HG02571 (cell line): ENCODE measurements around the gene GNB1.

ENCODE experiments used
- ATAC-seq: cut with Tn5 transposase; IDR thresholded peaks from one replicate; pipeline ENCODE4 v1.9.1; 2021; ENCODE audit warnings: mild to moderate bottlenecking, moderate library complexity; ENCODE audit not compliant: unreplicated experiment

The GNB1 gene

DNA sequence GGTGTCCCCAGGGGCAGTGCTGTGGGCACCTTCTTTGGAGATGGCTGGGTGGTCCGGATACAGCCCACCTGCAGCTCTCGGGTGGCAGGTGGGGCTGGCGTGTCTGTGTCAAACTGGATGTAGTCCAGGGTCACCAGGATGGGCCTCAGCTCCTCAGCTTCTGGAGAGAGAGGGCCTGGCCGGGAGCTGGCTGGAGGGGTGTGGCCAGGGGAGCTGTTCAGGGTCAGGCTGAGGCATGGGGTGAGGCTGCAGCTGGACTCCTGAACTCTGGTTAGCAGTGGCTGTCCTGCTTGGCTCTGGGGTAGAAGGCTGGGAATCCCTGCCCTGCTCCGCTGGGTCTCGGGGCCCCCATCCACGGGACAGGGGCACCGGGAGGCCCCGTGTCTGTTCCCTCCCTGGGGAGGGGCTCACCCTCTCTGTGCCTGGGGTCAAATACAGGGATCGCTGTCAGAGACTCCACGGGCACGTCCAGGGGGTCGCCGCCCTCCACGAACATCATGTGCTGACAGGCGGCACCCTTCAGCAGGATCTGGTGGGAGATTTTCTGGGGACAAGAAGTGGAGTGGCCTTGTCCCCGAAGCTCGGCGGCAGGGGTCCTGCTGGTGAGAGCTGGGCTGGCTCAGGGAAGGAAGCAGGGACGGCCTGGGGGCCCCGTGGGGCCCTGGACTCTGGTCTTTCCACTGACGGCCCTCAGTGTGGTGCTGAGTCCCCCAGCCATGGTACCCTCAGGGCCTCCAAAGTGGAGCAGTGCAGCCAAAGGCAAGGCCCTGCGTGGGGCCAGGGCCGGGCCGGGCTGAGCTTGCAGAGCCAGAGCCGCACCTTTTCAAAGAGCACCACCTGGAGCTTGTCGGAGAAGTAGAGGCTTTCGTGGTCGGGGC, 32.3 kb upstream of the GNB1 start:
- ATAC-seq, result no peak

DNA sequence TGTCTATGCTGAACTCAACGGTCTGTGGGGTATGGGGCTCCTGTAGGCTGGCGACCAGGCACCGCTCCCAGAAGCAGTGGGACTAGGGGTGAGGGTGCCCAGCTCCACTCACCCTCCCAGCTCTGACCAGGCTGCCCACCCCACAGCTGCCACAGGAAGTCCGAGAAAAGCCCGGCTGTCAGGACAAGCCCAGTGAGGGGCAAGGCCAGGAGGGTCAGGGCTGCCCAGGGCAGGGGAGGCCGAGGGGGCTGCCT, 31.7 kb upstream of the GNB1 start:
- no peak for ATAC-seq

DNA sequence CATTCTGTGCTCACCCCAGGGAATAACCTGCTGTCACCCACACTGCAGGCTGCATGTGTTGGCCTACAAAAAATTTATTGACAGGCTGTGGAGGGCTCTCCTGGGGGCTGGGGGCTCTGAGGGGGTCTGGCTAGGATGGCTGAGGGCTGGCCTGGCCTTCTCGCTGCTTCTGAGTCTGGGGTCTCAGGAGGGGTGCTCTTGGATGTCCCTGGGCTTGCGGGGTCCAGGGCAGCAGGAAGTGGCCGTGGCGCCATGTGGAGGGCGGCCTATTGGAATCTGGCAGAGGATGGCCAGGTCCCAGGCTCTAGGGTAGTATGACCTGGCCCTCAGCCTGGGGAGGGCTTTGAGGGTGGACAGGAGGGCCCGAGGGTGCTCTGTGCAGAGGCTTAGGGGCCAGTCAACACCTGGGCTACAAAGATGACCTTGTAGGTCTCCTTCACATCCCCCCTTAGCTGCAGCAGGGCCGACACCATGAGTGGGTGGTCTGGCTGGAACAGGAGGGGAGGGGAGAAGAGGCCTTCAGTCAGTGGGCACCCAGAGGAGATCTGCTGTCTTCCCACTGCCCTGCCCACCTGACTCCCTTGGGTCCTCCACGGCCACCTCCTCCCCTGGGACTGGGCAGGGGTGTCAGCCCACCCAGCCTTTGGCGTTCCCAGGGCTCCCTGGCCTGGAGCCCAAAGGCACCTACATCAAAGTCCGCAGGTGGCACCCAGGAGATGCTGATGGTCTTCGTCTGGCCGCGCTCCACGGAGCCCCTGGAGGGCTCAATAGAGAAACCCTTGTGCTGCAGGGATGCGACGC, 31.2 kb upstream of the GNB1 start:
- no peak for ATAC-seq

DNA sequence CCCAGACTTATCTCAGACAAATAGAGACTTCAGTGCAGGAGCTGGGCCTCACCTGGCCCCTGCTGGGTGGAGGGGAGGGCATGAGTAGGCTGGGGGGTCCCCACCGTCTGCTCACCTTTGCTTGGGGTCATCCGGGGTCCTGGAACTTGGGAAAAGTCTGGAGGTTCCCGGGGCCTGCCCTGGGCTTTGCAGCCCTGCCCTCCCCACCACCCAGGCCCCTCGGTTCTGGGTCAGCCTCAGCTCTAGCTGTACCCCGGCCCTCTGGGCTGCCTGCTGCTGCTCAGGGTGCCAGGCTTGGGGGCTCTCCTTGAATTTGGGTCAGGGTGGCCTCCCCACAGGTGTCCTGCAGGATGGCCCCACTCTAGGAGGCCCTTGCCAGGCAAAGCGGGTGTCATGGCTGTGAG, 30.6 kb upstream of the GNB1 start:
- no peak for ATAC-seq

DNA sequence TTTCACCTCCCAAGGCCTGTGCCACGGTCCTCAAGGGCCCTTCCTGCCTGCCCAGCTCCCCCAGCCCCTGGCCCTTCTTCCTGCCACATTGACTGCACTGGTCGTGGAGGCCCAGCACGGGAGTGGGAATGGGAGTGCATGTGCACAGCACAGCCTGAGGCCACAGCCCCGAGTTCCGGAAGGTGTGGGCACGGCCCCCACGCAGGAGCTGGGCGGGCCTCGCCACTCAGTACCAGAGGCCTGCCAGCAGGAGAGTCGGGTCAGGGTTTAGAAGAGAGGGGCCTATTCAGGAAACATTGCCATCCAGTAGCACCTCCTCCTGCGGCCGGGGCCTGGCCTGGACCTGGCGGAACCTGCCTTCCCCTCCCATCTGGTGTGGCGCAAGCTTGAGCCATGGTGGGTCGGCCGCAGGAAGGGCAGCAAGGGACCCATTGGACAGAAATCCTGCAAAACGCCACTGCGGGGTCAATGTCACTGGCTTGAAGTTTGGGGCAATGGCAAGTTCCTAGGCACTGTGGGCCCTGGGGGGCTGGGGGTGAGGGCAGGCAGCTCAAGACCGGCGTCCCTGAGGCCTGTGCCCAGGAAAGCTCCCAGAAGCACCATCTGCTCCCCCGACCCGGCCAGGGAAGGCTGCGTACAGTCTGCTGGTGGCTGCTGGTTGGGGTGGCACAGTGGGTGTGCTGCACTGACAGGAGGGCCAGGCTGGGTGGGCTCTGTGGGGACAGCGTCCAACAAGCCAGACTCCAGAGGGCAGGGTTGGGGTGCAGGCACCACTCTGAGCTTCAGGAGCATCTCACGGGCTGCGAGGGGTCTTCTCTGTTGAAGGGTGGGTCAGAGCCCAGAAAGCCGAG, 29.9 kb upstream of the GNB1 start:
- ATAC-seq, result no peak

DNA sequence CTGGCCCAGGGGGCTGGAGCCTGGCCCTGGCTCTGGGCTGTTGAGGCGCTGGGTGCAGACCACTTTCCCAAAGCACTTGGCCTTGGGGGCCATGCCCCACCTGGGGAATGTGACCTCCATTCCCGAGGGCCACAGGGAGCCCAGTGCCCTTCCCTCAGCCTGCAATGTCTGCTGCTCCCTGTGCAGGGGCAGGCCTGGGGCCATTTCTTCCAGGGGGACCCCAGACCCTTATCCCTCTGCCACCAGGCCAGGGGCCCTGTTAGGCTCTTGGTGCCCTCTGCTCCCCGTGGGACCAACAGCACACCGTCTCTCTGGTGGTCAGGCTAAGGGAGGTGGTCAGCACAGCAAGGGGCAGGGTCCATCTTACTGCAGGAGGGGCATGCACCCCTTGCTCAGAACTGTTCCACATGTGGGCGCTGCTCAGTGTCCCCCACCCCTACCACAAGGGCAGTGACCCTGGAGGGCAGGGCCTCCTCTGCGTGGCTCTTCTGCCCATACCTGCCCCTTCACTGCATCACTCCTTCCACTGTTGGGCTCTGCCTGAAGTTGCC, 29.2 kb upstream of the GNB1 start:
- no peak for ATAC-seq

DNA sequence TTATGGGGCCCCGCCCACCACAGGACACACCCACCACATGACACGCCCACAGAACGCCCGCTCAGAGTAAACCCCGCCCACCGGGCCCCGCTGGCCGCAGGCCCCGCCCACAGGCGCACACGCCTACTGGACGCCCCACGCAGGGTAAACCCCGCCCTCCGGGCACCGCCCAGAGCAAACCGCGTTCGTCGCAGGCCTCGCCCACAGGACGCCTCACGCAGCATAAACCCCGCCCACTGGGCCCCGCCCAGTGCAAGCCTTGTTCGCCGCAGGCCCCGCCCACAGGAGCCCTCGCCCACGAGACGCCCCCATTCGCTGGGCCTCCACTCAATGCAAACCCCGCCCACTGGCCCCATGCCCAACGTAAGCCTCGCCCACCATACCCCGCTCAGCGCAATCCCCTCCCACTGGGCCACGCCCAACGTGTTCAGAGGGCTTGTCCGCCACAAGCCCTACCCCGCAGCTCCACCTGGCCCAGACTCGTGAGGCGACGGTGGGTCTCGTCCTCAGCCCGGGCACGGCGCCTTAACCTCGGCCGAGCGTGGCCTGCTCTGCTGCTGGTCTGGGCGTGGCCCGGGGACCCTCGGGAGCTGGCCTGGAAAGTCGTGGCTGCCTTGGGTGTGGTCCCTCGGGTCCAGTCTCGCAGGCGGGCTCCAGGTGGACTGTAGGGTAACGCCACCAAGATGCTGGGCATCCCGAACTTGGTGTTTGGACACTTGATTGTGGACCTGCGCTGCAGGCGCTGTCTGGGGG, 28.6 kb upstream of the GNB1 start:
- peak; percentile 63 for ATAC-seq

DNA sequence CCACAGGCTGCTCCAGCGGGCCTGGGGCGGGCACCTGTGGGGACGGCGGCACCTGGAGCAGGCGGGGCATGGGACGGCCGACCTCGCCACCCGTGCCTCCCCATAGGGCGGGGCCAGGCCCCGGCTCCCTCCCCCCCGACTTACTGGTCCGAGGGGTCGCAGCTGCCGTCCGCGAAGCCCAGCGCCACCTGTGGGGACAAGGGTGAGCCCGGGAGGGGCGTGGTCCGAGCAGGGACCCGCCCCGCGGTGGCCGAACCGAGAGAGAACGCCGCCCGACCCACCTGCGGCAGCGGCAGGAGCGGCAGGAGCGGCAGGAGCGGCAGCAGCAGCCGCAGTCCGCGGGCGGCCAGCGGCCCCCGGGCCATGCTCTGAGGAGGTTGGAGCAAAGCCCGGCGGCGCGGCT, 28.0 kb upstream of the GNB1 start, which contains the start of gene TMEM52:
TMEM52 (minus strand) TSS at position 379 of the 403 bp plus-strand sequence; CDS start at position 365, 14 bp downstream.
- peak; percentile 13 for ATAC-seq

DNA sequence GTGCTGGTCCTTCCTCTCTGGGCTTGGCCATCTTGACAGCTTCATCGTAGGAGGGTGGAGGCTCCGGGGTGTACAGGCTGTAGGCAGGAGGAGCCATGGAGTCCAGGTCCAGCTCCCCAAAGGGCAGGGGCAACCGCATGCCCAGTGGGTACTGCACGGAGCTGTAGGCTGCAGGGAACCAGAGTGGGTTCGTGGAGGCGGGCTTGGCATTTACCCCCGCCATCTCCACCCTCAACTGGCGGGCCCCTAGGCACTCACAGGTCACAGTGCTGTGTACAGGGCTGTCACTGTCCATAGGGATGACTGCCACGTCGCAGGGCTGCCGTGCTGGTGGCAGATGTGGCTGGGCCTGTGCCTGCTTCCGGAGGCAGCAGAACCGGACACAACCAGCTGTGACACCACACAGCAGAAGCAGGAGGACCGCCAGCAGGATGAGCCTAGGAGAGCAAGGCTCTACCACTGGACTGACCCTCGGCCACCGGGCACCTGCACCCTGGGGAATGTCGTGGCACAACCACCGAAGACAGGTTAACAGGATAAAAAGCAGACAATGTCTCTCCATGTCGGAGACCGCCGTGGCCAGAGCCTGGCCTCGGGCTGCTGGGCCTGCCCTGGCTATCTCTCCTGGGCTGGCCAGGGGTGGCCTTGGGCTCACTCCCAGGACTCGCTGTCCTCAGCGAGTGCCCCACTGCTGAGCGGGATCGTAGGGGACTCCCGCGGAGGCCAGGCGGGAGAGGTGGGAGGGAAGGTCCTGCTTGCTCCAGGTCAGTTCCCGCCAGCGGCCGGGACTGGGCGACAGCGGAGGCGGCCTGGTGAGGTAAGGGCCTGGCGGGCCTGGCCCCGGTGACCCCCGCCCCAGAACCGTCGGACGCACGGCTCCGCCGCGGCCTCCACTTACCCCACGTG, 27.4 kb upstream of the GNB1 start:
- ATAC-seq, result no peak

DNA sequence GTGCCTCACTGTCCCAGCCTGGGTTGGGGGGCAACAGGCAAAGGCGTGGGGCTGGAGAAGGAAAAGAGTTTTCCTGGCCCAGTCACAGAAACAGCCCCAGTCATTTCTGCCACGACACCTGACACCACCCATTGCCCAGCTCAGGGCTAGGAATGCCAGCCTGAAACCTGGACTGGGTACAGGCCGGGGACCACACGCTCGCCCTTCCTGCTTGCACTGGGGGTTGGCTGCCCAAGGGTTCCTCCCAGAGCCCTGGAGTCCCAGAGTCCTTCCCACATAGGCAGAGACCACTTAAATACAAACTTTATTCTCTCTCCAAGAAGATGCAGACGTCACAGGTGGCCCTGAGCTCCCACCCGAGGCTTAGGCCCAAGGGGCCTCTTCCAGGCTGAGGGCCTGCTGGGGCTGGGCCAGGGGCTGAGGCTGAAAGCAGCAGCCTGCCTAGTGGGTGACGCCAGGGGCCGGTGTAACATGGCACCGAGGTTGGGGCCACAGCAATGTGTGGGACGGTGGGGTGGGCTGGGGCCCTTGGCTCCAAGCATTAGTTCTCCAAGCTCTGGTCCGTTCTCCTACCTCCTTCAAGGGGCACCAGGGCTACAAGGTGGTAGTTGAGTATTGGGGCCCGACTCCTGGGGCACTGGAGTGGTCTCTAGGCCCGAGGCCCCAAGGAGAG, 26.6 kb upstream of the GNB1 start:
- no peak for ATAC-seq

DNA sequence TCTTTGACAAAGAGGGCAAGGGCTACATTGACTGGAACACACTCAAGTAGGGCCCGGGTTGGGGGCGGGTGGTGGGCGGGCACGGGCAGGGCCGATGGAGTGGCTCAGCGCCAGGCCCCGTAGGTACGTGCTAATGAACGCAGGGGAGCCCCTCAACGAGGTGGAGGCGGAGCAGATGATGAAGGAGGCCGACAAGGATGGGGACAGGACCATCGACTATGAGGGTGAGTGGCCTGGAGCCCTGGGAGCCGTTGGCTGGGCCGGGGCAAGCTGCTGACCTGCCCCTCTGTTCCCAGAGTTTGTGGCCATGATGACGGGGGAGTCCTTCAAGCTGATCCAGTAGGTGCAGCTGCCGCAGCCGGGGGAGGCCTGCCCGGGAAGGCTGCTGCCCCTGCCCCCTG, 26.0 kb upstream of the GNB1 start:
- no peak for ATAC-seq

DNA sequence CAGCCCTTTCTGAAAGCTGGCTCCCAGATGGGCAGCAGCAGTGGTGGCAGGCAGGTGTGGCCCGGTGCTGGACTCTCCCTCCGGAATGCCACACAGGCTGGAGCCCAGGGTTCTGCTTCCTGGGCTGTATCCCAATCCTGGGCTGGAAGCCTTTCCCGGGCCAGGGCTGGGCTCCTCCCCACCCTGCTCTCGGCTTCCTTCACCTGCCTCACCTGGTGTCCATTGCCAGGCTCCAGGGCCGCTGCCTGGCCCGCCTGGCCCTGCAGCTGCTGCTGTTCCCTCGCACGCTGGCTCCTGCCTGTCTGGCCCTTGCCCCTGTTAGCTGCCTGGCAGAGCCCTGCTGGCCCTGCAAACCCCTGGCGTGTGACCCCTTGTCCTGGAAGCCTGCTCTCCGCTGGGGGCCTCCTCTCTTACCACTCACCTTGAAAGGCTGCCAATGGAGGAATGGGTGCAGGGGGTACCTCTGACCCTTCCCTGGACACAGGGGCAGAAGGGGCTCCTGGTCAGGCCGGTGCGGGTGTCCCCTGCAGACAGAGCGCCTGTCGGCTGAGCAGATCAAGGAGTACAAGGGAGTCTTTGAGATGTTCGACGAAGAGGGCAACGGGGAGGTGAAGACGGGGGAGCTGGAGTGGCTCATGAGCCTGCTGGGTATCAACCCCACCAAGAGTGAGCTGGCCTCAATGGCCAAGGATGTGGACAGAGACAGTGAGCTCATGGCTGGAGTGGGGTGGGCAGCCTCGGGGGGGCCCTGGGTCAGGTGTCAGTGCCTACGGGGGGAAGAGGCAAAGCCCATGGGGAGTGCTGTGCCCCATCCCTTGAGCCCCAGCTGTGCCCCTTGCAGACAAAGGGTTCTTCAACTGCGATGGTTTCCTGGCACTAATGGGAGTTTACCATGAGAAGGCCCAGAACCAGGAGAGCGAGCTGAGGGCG, 25.3 kb upstream of the GNB1 start:
- ATAC-seq, result no peak

DNA sequence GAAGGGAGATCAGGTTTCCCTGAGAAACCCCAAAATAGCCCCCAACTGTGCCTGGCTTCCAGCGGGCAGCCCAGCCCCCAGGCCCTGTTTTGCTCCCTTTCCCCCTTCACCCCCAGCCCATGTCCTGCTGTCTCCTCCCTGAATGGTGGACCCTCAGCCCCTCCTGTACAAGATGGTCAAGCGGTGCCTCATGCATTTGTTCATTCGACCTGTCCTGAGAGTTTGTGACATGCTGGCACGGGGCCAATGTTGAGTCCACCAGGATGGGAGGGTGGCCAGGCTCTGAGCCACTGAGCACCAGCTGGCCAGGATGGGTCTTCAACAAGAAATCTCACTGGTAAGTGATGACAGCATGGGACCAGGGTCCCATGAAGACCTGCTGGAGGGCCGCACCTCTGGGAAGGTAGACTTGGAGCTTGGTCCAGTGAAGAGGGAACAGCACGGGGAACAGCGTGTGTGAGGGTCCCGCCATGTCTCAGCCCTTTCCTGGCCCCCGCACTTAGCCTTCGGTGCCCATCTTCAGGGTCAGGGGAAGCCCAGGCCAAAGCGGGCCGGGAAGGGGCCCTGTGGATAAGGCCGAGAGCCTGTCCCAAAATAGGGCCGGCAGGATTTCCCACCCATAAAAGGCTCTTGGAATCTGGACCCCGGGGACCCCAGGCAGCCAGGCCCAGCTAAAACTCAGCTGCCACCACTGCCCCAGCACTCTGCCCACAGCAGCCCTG, 24.2 kb upstream of the GNB1 start, which contains the start of gene CALML6:
CALML6 (plus strand) TSS at position 290 of the 722 bp plus-strand sequence; CDS start at position 311, 21 bp downstream.
- ATAC-seq, result no peak

DNA sequence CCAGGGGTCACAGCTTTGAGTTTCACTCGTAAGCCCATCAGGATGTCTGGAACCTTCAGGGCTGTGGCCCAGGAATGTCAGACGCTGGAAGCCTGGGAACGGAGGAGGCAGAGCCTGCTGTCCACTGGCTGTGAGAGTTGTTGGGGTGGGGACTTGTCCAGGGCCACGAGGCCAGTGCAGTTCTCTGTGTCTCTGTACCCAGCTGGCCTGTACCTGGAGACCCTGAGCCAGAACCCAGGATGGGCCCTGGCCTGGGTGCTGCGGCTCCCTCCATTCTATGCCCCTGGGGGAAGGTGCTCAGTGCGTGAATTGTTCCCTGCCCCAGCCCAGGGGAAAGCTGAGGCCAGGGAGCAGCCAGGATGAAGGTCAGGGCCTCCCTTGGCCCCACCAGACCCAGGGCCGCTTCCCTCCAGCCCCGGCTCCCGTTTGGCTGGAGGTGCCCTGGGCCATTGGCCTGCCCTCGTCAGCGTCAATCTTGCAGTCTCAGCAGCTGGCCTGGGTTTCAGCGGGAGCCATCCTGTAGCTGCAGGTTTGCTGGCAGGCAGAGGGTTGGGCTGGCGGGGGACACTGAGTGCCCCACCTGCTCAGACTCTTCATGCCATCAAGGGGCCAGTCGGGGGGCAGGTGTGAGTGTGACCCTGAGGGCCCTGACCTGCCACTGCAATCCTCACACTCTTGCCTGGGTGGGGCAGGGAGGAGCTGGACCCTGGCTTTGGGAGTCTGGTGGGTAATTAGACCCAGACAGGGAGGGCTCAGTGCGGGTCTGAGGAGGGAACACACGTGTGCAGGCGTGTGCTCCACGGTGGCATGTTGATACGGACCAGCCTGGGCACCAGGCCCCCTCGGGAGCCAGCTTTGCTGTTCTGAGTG, 23.4 kb upstream of the GNB1 start:
- ATAC-seq, result no peak

DNA sequence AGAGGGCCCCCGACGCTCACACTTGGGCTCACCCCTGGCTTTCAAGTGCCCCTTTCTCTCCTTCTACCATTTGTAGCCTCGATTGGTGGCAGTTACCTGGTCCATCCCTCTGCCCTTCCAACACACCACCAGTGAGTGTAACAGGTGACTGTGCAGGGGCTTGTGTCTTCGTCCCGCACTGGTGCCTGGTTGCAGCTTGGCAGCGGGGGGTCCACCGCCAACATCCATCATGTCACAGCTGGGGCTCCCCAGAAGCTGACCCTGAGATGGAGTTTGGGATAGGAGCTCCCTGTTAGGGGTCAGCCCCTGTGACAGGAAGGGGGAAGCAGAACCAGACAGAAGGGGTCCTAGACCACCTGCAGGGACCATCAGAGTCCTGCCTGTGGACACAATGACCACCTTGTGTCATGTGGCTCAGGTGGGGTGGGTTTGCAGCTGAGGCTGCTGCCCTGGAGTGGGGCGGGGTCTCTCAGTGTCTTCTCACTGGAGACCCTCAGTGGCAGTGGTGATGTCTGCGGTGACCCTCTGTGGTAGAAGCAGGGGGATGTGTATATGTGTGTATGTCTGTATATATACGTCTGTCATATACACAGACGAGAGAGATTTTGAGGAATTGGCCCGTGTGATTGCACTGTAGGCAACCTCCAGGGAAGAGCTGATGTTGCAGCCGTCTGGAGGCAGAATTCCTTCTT, 20.6 kb upstream of the GNB1 start:
- ATAC-seq, result no peak
